Body of pancreas (tissue), 4 donors: Measurements from ENCODE around the gene KCNAB1. TPM values are rescaled to one million over a fixed set of nuclear protein-coding genes. Genes with fewer than 3 reads are reported as not detected.

Experiments
- ATAC-seq: fragments of 150-250 bp; one replicate; pipeline ENCODE4 v1.9.1; 2016
- DNase-seq, 4 donors: peaks; one replicate each; pipeline ENCODE4 v3.0.0-alpha.2; 2019
- H3K27ac ChIP-seq, 4 donors: fragments of 200-600 bp; sonication (generic); 1 replicate in 3 of 4; 2 replicates in 1 of 4; pipeline versions ENCODE4 v1.5.1 to v1.6.1; 2016 to 2019; ENCODE audit warnings: mild to moderate bottlenecking in 1 of 4, mixed read lengths in 1 of 4, moderate library complexity in 1 of 4
- H3K27me3 ChIP-seq, 2 donors: fragments of 200-600 bp; sonication (generic); one replicate each; pipeline ENCODE4 v1.6.0; 2016; ENCODE audit warnings: mild to moderate bottlenecking in 1 of 2
- H3K36me3 ChIP-seq, 2 donors: fragments of 200-600 bp; sonication (generic); replicated peaks in 1 of 2; 2 replicates each; pipeline ENCODE4 v1.5.1; 2016; ENCODE audit warnings: low read depth in 2 of 2; ENCODE audit not compliant: insufficient read depth in 1 of 2
- H3K4me1 ChIP-seq: fragments of 200-600 bp; sonication (generic); one replicate; pipeline ENCODE4 v1.6.0; 2016
- H3K4me3 ChIP-seq, 2 donors: fragments of 200-600 bp; sonication (generic); 1 replicate in 1 of 2; 2 replicates in 1 of 2; pipeline ENCODE4 v1.5.1; 2016 to 2019
- H3K9me3 ChIP-seq, 3 donors: fragments of 200-600 bp; sonication (generic); 1 replicate in 2 of 3; 2 replicates in 1 of 3; pipeline ENCODE4 v1.5.1; 2016
- CTCF ChIP-seq, 7 experiments: fragments of 450-650 bp in 4 of 7; fragments of 200-600 bp in 3 of 7; sonication (generic) in 3 of 7; IDR thresholded peaks; one replicate each; pipeline ENCODE4 v1.5.1; 2016 to 2019; ENCODE audit warnings: antibody characterized with exemption in 7 of 7
- POLR2A ChIP-seq, 3 donors: fragments of 450-650 bp; IDR thresholded peaks; one replicate each; pipeline ENCODE4 v1.6.1; 2016; ENCODE audit warnings: antibody characterized with exemption in 3 of 3, mild to moderate bottlenecking in 2 of 3
- WGBS, 2 donors: methylation state at CpG; one replicate each; pipeline ENCODE4 v1.1.5; 2017; 5-methylcytosine and 5-hydroxymethylcytosine counted together
- intact Hi-C: fragments of 100-400 bp; cut with DNase I; formaldehyde crosslinking; loops from one replicate; pipeline ENCODE4 v1.15.1; 2023
- total RNA-seq, 2 donors: library from RNA; depleted of rRNA; stranded (reverse); fragments of >200 nt; gene quantifications; one replicate each; pipeline ENCODE4 v1.1.0, GENCODE V29; 2016

KCNAB1 gene
- total RNA-seq, 2 donors from 2014 or later: 5.2 to 5.3 TPM

- H3K4me3 ChIP-seq: no peak overlapping the region
- no peaks in the 10 kb centered on the region for H3K9me3 ChIP-seq
- no peak overlapping the region for H3K27ac ChIP-seq
- H3K4me1 ChIP-seq: no peaks in the 10 kb centered on the region
- H3K27me3 ChIP-seq: no peaks in the 10 kb centered on the region
- H3K36me3 ChIP-seq: no peaks in the 10 kb centered on the region
- DNase-seq (no peak), ATAC-seq (no peak)
- 61 to 77% methylated on average over 7 of the region's 7 CpGs for WGBS, 2 donors
- intact Hi-C loops: no loop called here
- no peak for TF ChIP-seq POLR2A (IDR thresholded peaks at IDR 0.05)
- no peak for TF ChIP-seq CTCF (IDR thresholded peaks at IDR 0.05)
These were observed 257.3 kb downstream of the KCNAB1 start for GRCh38 chr3:156377718-156378117.

GRCh38 chr3:156378871-156379270 lies 258.5 kb downstream of the KCNAB1 start:
- Histone ChIP-seq H3K27me3 (no peaks in the 10 kb centered on the region), H3K27ac (no peak overlapping the region), H3K4me3 (no peak overlapping the region), H3K36me3 (no peaks in the 10 kb centered on the region), H3K4me1 (no peaks in the 10 kb centered on the region), H3K9me3 (no peaks in the 10 kb centered on the region)
- ATAC-seq (no peak), DNase-seq (no peak)
- intact Hi-C loops: no loop called here
- no peak for TF ChIP-seq POLR2A (IDR thresholded peaks at IDR 0.05)
- TF ChIP-seq CTCF (IDR thresholded peaks at IDR 0.05): no peak
- WGBS, 2 donors: 76 to 91% methylated on average over 3 of the region's 3 CpGs

GRCh38 chr3:156379327-156379726 lies 258.9 kb downstream of the KCNAB1 start:
- H3K27ac ChIP-seq: no peak overlapping the region
- no peaks in the 10 kb centered on the region for H3K4me1 ChIP-seq
- TF ChIP-seq POLR2A (IDR thresholded peaks at IDR 0.05) (no peak), CTCF (IDR thresholded peaks at IDR 0.05) (no peak)
- H3K27me3 ChIP-seq: no peaks in the 10 kb centered on the region
- H3K9me3 ChIP-seq: no peaks in the 10 kb centered on the region
- no peaks in the 10 kb centered on the region for H3K36me3 ChIP-seq
- intact Hi-C loops: no loop called here
- DNase-seq (no peak), ATAC-seq (no peak)
- WGBS, 2 donors: 65 to 82% methylated on average over 1 of the region's 1 CpG
- H3K4me3 ChIP-seq: no peak overlapping the region

- DNase-seq: no peak
- intact Hi-C loops: no loop called here
- WGBS, 2 donors: 59 to 75% methylated on average over 1 of the region's 1 CpG
- H3K4me1 ChIP-seq: no peaks in the 10 kb centered on the region
- no peaks in the 10 kb centered on the region for H3K9me3 ChIP-seq
- no peak for ATAC-seq
- H3K36me3 ChIP-seq: no peaks in the 10 kb centered on the region
- no peak overlapping the region for H3K4me3 ChIP-seq
- no peak overlapping the region for H3K27ac ChIP-seq
- TF ChIP-seq POLR2A (IDR thresholded peaks at IDR 0.05): no peak
- TF ChIP-seq CTCF (IDR thresholded peaks at IDR 0.05): no peak
- no peaks in the 10 kb centered on the region for H3K27me3 ChIP-seq
These were observed 260.9 kb downstream of the KCNAB1 start for GRCh38 chr3:156381253-156381652.

GRCh38 chr3:156382458-156383346 lies 262.3 kb downstream of the KCNAB1 start:
- Histone ChIP-seq H3K4me3 (no peak overlapping the region), H3K9me3 (no peaks in the 10 kb centered on the region), H3K36me3 (no peaks in the 10 kb centered on the region), H3K4me1 (no peaks in the 10 kb centered on the region), H3K27me3 (no peaks in the 10 kb centered on the region), H3K27ac (no peak overlapping the region)
- DNase-seq: peak in 3 of 4 donors; percentile 20 to 36 (median 22)
- WGBS, 2 donors: 54 to 60% methylated on average over 9 of the region's 9 CpGs
- intact Hi-C loops: no loop called here
- ATAC-seq: no peak
- TF ChIP-seq CTCF (IDR thresholded peaks at IDR 0.05): peak; percentile 18 to 48 (median 34)
- no peak for TF ChIP-seq POLR2A (IDR thresholded peaks at IDR 0.05)
